Liver (tissue), 9 donors: ENCODE measurements around the gene PHLDB3. TPM values are rescaled to one million over a fixed set of nuclear protein-coding genes. Genes with fewer than 3 reads are reported as not detected.
"Not testable (repeated sequence)": the region's sequence is repeated elsewhere in the genome, so short reads cannot be mapped to it uniquely, and the experiment has no call there.

Source experiments
- DNase-seq: peaks from one replicate; pipeline ENCODE4 v3.0.0-alpha.2; 2017; ENCODE audit warnings: low spot score
- H3K27ac ChIP-seq, 2 donors: one replicate each; pipeline ENCODE4 v1.7.0; 2013; ENCODE audit warnings: inconsistent platforms in 2 of 2, low read length in 2 of 2, control low read depth in 1 of 2, low read depth in 1 of 2, mild to moderate bottlenecking in 1 of 2
- H3K27me3 ChIP-seq, 4 donors: one replicate each; pipeline versions ENCODE4 v1.6.1 to v1.7.0; 2013; ENCODE audit warnings: low read length in 3 of 4, inconsistent platforms in 1 of 4, mild to moderate bottlenecking in 1 of 4, moderate library complexity in 1 of 4; ENCODE audit not compliant: control insufficient read depth in 4 of 4, insufficient read depth in 4 of 4
- H3K36me3 ChIP-seq, 4 donors: one replicate each; pipeline versions ENCODE4 v1.6.1 to v1.7.0; 2013; ENCODE audit warnings: low read length in 3 of 4, mild to moderate bottlenecking in 3 of 4, low read depth in 1 of 4, moderate library complexity in 1 of 4; ENCODE audit not compliant: control insufficient read depth in 4 of 4, insufficient read depth in 3 of 4
- H3K4me1 ChIP-seq, 4 donors: one replicate each; pipeline versions ENCODE4 v1.6.1 to v1.7.0; 2013; ENCODE audit warnings: low read length in 3 of 4, mild to moderate bottlenecking in 3 of 4, moderate library complexity in 1 of 4; ENCODE audit not compliant: control insufficient read depth in 4 of 4, insufficient read depth in 4 of 4
- H3K4me3 ChIP-seq, 3 donors: one replicate each; pipeline versions ENCODE4 v1.6.1 to v1.7.0; 2013; ENCODE audit warnings: low read length in 3 of 3, control low read depth in 1 of 3, low read depth in 1 of 3, mild to moderate bottlenecking in 1 of 3
- H3K9ac ChIP-seq, 2 donors: one replicate each; pipeline ENCODE4 v1.7.0; 2013; ENCODE audit warnings: low read length in 2 of 2, mild to moderate bottlenecking in 2 of 2, moderate library complexity in 2 of 2, control low read depth in 1 of 2, low read depth in 1 of 2
- H3K9me3 ChIP-seq, 4 donors: one replicate each; pipeline versions ENCODE4 v1.6.1 to v1.7.0; 2013; ENCODE audit warnings: low read length in 3 of 4; ENCODE audit not compliant: control insufficient read depth in 4 of 4
- ATF3 ChIP-seq: IDR thresholded peaks from 2 replicates; pipeline ENCODE4 v1.6.1; 2016; ENCODE audit warnings: antibody characterized with exemption
- EGR1 ChIP-seq, 2 donors: IDR thresholded peaks; 2 replicates each; pipeline ENCODE4 v1.6.1; 2016 to 2018; ENCODE audit warnings: antibody characterized with exemption in 2 of 2, low read depth in 2 of 2
- FOXA1 ChIP-seq: IDR thresholded peaks from 2 replicates; pipeline ENCODE4 v1.6.1; 2016; ENCODE audit warnings: antibody characterized with exemption
- HNF4A ChIP-seq, 2 donors: conservative IDR thresholded peaks; 2 replicates each; pipeline ENCODE4 v1.6.1; 2016; ENCODE audit warnings: antibody characterized with exemption in 2 of 2, mild to moderate bottlenecking in 2 of 2
- RAD21 ChIP-seq, 2 donors: IDR thresholded peaks; 2 replicates each; pipeline ENCODE4 v1.6.1; 2016; ENCODE audit warnings: antibody characterized with exemption in 2 of 2, mild to moderate bottlenecking in 2 of 2
- WGBS: extraction: QIAGEN DNeasy Blood & Tissue Kit; methylation state at CpG from one replicate; pipeline ENCODE4 v1.1.7; 2013; 5-methylcytosine and 5-hydroxymethylcytosine counted together
- polyA plus RNA-seq, 2 donors: library from polyadenylated mRNA; stranded (reverse) in 1 of 2; unstranded in 1 of 2; fragments of 200-250 nt in 1 of 2; fragments of >200 nt in 1 of 2; fragmentation: Nextera tagmentation in 1 of 2; extraction: Ambion mirVana in 1 of 2; gene quantifications; one replicate each; pipeline versions ENCODE4 v1.2.1 to v1.2.3, GENCODE V29; 2013 to 2015
- total RNA-seq, 2 donors: library from RNA; depleted of rRNA; stranded (reverse); fragments of >200 nt; gene quantifications; one replicate each; pipeline ENCODE4 v1.2.3, GENCODE V29; 2014
- TF ChIP-seq, protein P1 (sequence below): IDR thresholded peaks from 2 replicates; pipeline ENCODE4 v1.6.1; 2016; ENCODE audit warnings: antibody characterized with exemption, mild to moderate bottlenecking
- TF ChIP-seq, protein P2 (sequence below): fragments of 150-350 bp; IDR thresholded peaks from 2 replicates; pipeline ENCODE4 v1.5.1; 2017; ENCODE audit warnings: improper control_type of control experiment, low read depth, low read length; ENCODE audit not compliant: missing input control
- donor health status: healthy.
- donor health status: healthy.
- donor health status: healthy.
- donor health status: healthy.
- donor health status: healthy.

The PHLDB3 gene
- total and polyA plus RNA-seq, 4 donors = 10.6 to 18.2 (median 11.7) TPM

DNA sequence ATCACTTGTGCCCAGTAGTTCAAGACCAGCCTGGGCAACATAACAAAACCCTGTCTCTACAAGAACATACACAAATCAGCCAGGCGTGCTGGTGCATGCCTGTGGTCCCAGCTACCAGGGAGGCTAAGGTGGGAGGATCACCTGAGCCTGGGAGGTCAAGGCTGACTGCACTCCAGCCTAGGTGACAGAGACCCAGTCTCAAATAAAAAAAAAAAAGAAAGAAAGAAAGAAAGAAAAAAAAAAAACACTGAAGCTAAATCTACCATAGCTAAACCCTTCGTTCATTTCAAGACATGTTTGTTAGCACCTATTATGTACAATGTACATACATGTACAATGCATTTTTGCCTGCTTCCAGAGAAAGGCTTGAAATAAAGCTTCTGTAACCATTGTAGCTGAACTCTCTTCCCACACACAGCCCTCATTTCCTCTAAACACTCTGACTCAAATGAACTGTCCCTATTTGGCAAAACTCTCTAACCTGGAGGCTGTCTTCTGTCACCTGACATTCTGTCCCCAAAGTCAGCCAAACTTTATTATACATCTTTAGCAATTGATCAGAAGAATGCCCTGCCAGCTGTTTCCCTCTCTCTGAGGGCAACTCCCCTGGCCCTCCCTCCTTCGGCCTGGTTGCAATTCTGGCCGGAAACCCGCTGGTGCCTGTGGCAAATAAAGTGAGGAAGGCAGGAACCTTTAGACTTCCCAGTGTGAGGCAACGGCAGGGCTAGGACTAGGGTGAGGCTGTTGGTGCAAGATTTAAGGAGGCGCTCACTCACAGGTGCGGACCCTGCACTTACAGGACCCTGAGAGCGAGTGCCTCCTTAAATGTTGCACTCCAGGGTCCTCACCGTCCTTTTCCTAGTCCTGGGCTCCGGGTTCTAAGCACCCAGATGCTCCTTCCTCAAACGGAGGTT lies 20.6 kb upstream of the PHLDB3 start (continued):
- TF ChIP-seq, protein P1, sequence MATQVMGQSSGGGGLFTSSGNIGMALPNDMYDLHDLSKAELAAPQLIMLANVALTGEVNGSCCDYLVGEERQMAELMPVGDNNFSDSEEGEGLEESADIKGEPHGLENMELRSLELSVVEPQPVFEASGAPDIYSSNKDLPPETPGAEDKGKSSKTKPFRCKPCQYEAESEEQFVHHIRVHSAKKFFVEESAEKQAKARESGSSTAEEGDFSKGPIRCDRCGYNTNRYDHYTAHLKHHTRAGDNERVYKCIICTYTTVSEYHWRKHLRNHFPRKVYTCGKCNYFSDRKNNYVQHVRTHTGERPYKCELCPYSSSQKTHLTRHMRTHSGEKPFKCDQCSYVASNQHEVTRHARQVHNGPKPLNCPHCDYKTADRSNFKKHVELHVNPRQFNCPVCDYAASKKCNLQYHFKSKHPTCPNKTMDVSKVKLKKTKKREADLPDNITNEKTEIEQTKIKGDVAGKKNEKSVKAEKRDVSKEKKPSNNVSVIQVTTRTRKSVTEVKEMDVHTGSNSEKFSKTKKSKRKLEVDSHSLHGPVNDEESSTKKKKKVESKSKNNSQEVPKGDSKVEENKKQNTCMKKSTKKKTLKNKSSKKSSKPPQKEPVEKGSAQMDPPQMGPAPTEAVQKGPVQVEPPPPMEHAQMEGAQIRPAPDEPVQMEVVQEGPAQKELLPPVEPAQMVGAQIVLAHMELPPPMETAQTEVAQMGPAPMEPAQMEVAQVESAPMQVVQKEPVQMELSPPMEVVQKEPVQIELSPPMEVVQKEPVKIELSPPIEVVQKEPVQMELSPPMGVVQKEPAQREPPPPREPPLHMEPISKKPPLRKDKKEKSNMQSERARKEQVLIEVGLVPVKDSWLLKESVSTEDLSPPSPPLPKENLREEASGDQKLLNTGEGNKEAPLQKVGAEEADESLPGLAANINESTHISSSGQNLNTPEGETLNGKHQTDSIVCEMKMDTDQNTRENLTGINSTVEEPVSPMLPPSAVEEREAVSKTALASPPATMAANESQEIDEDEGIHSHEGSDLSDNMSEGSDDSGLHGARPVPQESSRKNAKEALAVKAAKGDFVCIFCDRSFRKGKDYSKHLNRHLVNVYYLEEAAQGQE = peak; percentile 59
- TF ChIP-seq FOXA1 = no peak
- TF ChIP-seq EGR1 (IDR thresholded peaks at IDR 0.05; ENCODE audit: low read depth in 2 of 2) = peak; percentile 94 to 97

DNA sequence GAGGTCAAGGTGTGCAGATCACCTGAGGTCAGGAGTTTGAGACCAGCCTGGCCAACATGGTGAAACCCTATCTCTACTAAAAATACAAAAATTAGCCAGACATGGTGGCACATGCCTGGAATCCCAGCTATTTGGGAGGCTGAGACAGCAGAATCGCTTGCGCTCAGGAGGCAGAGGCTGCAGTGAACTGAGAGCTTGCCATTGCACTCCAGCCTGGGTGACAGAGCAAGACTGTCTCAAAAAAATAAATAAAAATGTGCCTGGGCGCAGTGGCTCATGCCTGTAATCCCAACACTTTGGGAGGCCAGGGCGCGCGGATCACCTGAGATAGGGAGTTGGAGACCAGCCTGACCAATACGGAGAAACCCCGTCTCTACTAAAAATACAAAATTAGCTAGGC lies 19.1 kb upstream of the PHLDB3 start:
- H3K36me3 ChIP-seq, H3K9me3 ChIP-seq, H3K4me3 ChIP-seq, H3K27ac ChIP-seq, H3K27me3 ChIP-seq, H3K9ac ChIP-seq, DNase-seq: not testable (repeated sequence)
- 98% methylated on average over 8 of the region's 8 CpGs for WGBS
- H3K4me1 ChIP-seq = peaks cover 0 to 33% (median 27%) of the 10 kb centered on the region in 4 donors

DNA sequence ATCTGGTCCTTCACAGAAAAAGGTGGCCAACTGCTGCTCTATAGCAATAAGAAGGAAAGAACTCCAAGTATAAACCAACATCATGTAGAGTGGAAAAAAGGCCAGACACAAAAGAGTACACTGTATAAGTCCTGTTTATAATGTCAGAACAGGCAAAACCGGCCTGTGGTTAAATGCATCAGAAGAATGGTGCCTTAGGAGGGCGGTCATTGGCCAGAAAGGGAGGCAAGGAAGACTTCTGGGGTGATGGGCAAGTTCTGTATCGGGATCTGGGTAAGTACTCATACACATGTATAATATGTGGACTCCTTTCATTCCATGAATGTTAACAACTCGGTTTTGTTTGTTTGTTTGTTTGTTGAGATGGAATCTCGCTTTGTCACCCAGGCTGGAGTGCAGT lies 18.4 kb upstream of the PHLDB3 start:
- no peak for TF ChIP-seq RAD21 (IDR thresholded peaks at IDR 0.05)
- Histone ChIP-seq H3K4me3 (no peak overlapping the region), H3K27ac (no peak overlapping the region), H3K4me1 (peaks cover 0 to 30% (median 26%) of the 10 kb centered on the region in 4 donors), H3K36me3 (peaks cover 0 to 3% (median under 1%) of the 10 kb centered on the region in 4 donors), H3K27me3 (no peaks in the 10 kb centered on the region), H3K9me3 (no peaks in the 10 kb centered on the region), H3K9ac (peak overlapping the region in 1 of 2 donors; percentile 27)
- no peak for DNase-seq
- 86% methylated on average over 5 of the region's 5 CpGs for WGBS

- peak; percentile 80 for DNase-seq
These were observed 15.0 kb upstream of the PHLDB3 start for GRCh38 chr19:43519436-43520088.

More at GRCh38 chr19:43519436-43520088, 15.0 kb upstream of the PHLDB3 start:
- 54% methylated on average over 10 of the region's 10 CpGs for WGBS
- no peaks in the 10 kb centered on the region for H3K9me3 ChIP-seq
- H3K4me3 ChIP-seq = no peak overlapping the region
- H3K27ac ChIP-seq = no peak overlapping the region
- peaks cover 0 to 3% (median 2%) of the 10 kb centered on the region in 4 donors for H3K36me3 ChIP-seq
- no peaks in the 10 kb centered on the region for H3K27me3 ChIP-seq
- H3K9ac ChIP-seq = no peak overlapping the region
- peaks cover 0 to 3% (median 2%) of the 10 kb centered on the region in 4 donors for H3K4me1 ChIP-seq
- peak; percentile 98 to 99 for TF ChIP-seq RAD21 (IDR thresholded peaks at IDR 0.05)
- TF ChIP-seq ATF3 = no peak
- TF ChIP-seq, protein P2, sequence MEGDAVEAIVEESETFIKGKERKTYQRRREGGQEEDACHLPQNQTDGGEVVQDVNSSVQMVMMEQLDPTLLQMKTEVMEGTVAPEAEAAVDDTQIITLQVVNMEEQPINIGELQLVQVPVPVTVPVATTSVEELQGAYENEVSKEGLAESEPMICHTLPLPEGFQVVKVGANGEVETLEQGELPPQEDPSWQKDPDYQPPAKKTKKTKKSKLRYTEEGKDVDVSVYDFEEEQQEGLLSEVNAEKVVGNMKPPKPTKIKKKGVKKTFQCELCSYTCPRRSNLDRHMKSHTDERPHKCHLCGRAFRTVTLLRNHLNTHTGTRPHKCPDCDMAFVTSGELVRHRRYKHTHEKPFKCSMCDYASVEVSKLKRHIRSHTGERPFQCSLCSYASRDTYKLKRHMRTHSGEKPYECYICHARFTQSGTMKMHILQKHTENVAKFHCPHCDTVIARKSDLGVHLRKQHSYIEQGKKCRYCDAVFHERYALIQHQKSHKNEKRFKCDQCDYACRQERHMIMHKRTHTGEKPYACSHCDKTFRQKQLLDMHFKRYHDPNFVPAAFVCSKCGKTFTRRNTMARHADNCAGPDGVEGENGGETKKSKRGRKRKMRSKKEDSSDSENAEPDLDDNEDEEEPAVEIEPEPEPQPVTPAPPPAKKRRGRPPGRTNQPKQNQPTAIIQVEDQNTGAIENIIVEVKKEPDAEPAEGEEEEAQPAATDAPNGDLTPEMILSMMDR = peak; percentile 91
- peak in 1 of 2 donors; percentile 18 for TF ChIP-seq HNF4A (conservative IDR thresholded peaks at IDR 0.05)
